Right ventricle myocardium superior (tissue), 1 donor: ENCODE data around the gene ZNF829. TPM values are rescaled to one million over a fixed set of nuclear protein-coding genes. Genes with fewer than 3 reads are reported as not detected.

Experiments used
- ATAC-seq: fragments of 200-7000 bp; cut with Tn5 transposase; one replicate; pipeline ENCODE4 v1.9.1; 2020; ENCODE audit warnings: mild to moderate bottlenecking; ENCODE audit not compliant: poor library complexity
- DNase-seq: peaks from one replicate; pipeline ENCODE4 v3.0.0-alpha.2; 2020
- intact Hi-C: fragments of 100-400 bp; cut with DNase I; formaldehyde crosslinking; loops from one replicate; pipeline ENCODE4 v1.11.2; 2022
- long read RNA-seq: library from polyadenylated mRNA; unstranded; transcript quantifications from one replicate; pipeline ENCODE4 v2.0.0, GENCODE V29; 2021
- total RNA-seq: library from RNA; stranded (reverse); fragmentation: NEBNext Ultra II Directional; extraction: Animal tissue kit (Norgen Biotek cat#: 25700); gene quantifications from one replicate; pipeline ENCODE4 v1.2.1, GENCODE V29; 2021
- donor health status: DM: no; HTN: yes; CAD: no; lungs with severe emphysema.

The ZNF829 gene
- total RNA-seq = 1.8 TPM
- long read RNA-seq, partial matches to known transcripts = 0 of 1 reads
- long read RNA-seq, other reads (novel, unspliced or antisense) = 1 of 1 reads

DNA sequence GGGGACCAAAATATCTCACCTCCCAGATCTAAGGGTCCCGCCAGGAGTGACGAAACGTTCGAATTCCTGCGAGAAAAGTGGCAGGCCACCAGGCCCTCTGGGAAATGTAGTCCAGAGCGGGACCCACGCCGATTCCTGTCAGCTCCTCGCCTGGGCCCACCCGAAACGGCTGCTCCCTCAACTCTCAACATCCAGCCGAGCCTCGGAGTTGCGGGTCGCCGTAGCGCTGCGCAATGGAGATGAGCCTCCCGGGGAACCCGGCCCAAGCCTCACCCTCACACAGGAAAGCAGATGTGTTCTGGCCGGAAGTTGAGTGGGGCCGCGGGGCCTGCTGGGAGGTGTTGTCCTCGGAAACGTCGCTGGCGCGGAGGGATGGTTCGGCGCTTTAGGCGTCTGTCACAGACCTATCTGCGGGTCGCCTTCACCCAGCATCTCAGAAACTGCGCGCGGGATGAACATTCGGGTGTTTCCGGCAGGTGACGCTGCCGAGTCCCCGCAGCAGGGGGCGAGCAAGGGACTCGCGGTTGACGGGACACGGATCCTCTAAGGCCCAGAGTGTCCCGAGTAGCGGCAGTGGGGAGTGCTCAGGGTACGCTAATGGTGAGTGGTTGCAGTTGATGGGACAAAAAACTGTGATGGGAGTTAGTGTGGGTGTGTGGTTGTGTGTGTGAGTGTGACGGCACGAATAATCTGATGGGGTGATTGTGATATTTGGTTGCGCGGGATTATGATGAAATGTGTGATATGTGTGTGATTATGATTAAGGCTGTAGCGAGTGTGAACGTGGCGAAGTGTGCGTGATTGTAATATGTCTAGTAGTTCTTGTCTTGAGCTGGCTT is at the start of gene ZNF829, which contains the start of gene ZNF568:
Gene ZNF829, minus strand, starts transcription at position 300 of the 839 bp plus-strand sequence. CDS start 1,124 bp downstream, outside the sequence.
Gene ZNF568, plus strand, starts transcription at position 341 of the 839 bp plus-strand sequence. CDS start 6,439 bp downstream, outside the sequence.
- ATAC-seq = peak; percentile 99
- peak; percentile 94 for DNase-seq
- intact Hi-C loops = no loop called here

DNA sequence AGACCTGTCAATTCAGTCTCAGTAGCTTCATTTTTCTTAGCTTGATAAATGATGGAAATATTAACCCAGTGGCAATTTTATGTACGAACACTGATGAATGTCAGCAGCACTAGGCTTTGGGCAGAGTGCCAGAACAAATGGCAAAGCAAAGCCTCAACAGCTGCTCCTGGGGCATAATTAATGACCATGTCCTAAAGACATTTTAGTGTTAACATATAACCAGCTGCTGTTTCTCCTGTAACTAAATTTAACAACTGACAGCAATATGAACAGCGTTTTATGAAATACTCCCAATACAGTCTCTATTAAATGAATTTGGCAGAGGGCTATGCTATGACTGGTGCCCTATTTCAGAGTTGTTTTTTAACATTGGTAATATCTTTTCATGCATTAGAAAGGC is 47.2 kb upstream of the ZNF829 start:
- intact Hi-C loops = no loop called here
- DNase-seq = no peak
- ATAC-seq = no peak

DNA sequence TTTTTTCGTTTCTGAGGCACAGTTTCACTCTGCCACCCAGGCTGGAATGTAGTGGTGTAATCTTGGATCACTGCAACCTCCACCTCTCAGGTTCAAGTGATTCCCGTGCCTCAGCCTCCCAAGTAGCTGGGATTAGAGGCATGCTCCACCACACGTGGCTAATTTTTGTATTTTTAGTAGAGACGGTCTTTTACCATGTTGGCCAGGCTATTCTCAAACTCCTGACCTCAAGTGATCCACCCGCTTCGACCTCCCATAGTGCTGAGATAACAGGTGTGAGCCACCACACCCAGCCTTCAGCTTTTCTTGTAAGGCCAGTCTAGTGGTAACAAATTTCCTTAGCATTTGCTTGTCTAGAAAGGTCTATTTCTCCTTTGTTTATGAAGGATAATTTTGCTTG is 46.3 kb upstream of the ZNF829 start:
- DNase-seq = no peak
- intact Hi-C loops = no loop called here
- no peak for ATAC-seq

DNA sequence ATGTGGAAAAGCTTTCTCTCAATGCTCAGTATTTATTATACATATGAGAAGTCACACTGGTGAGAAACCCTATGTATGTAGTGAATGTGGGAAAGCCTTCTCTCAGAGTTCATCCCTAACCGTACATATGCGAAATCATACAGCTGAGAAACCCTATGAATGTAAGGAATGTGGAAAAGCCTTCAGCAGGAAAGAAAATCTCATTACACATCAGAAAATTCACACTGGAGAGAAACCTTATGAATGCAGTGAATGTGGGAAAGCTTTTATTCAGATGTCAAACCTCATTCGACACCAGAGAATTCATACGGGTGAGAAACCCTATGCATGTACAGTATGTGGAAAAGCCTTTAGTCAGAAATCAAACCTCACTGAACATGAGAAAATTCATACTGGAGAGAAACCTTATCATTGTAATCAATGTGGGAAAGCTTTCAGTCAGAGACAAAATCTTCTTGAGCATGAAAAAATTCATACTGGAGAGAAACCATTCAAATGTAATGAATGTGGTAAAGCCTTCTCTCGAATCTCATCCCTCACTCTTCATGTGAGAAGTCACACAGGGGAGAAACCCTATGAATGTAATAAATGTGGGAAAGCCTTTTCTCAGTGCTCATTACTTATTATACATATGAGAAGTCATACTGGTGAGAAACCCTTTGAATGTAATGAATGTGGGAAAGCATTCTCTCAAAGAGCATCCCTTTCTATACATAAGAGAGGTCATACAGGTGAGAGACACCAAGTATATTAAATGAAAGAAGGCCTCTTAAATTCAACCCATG is 34.4 kb upstream of the ZNF829 start:
- intact Hi-C loops = no loop called here
- DNase-seq (no peak), ATAC-seq (no peak)

DNA sequence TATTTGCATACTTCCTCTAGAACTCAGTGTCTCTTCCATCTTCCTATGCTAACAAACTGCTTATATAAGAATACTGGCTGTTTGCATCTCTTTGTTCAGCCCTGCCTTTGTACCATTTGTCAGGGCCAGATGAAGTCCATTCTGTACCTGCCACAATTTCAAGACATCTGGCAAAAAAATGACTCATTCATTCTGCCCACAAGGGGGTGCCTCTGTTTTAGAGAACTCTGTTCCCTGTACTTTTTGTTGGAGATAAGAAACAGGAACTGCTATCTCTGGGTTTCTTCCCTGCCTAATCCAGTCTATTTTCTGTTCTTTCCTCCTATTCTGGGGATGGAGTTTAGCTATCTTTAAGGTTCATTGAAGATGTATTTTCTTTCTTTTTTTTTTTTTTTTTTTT is 23.1 kb upstream of the ZNF829 start:
- intact Hi-C loops = no loop called here
- no peak for DNase-seq
- no peak for ATAC-seq

DNA sequence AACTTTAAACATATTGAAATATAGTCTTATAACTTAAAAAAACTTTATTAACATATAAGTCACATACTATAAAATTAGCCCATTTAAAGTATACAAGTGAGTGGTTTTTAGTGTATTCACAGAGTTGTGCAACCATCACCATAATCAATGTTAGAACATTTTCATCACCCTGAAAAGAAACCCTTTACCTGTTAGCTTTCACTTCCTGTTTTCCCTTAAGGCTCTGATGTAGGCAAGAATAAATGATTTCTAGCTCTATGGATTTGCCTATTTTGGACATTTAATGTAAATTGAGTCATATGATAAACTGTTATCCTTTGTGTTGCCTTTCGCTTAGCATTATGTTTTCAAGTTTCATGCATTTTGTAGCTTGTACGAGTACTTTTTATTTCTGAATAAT is 15.6 kb upstream of the ZNF829 start:
- no peak for DNase-seq
- ATAC-seq = no peak
- intact Hi-C loops = no loop called here

DNA sequence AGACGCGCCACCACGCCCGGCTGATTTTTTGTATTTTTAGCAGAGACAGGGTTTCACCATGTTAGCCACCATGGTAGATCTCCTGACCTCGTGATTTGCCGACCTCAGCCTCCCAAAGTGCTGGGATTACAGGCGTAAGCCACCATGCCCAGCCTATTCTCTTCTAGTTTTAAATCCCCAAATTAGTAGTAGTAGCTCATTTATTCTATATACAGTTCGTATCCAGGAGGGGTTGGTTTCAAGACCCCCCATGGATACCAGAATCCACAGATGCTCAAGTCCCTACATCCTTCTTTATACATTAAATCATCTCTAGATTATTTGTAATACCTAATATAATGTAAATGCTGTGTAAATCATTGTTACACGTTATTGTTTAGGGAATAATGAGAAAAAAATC is 2.0 kb upstream of the ZNF829 start:
- intact Hi-C loops = no loop called here
- no peak for ATAC-seq
- DNase-seq = no peak

DNA sequence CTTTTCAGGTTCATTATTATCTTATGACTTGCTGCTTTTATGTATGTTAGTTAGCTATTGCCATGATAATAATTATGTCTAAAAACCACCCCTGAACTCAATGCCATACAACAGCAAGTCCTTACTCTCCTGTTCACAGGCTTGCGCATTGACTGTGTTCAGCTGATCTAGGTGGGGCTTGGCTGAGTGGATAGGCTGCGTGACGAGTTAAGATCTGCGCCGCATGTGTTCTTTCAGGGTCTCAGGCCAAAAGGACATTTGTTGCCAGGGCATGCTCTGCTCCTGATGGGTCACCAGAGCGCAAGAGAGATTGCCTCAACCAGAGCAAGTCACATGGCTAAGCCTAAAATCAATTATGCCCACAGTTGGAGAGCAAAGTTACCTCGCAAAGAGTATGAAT is 900 bp upstream of the ZNF829 start:
- intact Hi-C loops = no loop called here
- no peak for ATAC-seq
- DNase-seq = no peak

DNA sequence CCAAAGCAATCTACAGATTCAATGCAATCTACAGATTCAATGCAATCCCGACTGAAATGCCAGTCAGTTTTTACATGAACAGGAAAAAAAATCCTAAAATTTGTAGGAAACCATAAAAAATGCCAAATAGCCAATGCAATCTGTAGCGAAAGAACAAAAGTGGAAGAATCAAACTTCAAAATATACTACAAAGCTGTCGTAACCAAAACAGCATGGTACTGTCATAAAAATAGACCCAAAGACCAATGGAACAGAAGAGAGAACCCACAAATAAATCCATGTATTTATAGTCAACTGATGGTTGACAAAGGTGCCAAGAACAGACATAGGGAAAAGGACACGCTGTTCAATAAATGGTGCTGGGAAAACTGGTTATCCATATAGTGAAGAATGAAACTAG is 17.7 kb downstream of the ZNF829 start:
- intact Hi-C loops = no loop called here
- no peak for DNase-seq
- ATAC-seq = no peak

DNA sequence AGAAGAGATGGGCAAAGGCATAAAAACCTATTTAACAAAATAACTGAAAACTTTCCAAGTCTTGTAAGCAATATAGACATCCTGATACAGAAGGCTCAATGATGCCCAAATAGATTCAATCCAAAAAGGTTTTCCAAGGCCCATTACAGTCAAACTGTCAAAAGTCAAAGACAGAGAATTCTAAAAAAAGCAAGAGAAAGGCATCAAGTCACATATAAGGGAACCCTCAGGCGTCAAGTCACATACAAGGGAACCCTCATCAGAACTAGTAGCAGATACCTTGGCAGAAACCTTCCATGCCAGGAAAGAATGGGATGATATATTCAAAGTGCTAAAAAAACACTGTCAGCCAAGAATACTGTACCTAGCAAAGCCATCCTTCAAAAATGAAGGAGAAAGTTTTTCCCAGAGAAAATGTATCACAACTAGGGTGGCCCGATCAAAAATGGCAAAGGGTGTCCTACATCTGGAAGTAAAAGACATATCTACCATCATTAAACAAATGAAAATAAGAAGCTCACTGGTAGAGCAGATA is 21.2 kb downstream of the ZNF829 start:
- no peak for ATAC-seq
- DNase-seq = no peak
- intact Hi-C loops = no loop called here

DNA sequence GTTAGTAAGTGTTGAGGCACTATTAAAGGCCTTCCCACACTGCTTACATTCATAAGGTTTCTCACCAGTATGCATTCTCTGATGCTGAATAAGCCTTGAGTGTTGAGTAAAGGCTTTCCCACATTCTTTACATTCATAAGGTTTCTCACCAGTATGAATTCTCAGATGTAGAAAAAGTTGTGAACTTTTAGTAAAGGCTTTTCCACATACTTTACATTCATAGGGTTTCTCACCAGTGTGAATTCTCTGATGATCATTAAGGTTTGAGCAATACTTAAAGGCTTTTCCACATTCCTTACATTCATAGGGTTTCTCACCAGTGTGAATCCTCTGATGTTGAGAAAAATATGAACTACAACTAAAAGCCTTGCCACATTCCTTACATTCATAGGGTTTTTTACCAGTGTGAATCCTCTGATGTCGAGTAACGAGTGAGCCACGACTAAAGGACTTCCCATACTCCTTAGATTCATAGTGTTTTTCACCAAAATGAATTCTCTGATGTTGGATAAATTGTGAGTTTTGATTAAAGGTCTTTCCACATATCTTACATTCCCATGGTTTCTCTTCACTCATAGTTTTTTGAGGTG is 24.2 kb downstream of the ZNF829 start:
- intact Hi-C loops = no loop called here
- no peak for DNase-seq
- no peak for ATAC-seq

DNA sequence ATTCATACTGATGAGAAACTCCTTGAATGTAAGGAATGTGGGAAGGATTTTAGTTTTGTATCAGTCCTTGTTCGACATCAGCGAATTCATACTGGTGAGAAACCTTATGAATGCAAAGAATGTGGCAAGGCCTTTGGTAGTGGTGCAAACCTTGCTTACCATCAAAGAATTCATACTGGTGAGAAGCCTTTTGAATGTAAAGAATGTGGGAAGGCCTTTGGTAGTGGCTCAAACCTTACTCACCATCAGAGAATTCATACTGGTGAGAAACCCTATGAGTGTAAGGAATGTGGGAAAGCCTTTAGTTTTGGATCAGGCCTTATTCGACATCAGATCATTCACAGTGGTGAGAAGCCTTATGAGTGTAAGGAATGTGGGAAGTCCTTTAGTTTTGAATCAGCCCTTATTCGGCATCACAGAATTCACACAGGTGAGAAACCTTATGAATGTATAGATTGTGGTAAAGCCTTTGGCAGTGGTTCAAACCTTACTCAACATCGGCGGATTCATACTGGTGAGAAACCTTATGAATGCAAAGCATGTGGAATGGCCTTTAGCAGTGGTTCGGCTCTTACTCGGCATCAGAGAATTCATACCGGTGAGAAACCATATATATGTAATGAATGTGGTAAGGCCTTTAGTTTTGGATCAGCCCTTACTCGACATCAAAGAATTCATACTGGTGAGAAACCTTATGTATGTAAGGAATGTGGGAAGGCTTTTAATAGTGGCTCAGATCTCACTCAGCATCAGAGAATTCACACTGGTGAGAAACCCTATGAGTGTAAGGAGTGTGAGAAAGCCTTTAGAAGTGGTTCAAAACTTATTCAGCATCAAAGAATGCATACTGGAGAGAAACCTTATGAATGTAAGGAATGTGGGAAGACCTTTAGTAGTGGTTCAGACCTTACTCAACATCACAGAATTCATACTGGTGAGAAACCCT is 38.8 kb downstream of the ZNF829 start:
- ATAC-seq (no peak), DNase-seq (no peak)
- intact Hi-C loops = no loop called here

DNA sequence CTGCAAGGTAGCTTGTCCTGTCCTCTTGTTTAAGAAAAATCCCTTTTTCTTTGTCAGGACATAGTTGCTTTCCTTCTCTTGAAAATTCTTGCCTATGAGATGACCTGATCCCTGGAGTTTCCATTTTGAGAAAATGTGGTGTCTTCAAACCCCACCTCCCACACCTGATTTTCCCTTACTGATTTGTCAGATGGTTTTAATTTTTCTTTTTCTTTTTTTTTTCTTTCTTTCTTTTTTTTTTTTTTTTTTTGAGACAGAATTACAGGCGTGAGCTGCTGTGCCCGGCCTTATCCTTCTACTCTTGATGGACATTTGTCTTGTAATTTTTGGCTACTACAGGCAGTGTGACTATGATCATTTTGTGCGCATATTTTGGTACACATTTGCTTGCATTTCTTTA is 64.2 kb downstream of the ZNF829 start:
- ATAC-seq = no peak
- intact Hi-C loops = no loop called here
- DNase-seq = no peak

DNA sequence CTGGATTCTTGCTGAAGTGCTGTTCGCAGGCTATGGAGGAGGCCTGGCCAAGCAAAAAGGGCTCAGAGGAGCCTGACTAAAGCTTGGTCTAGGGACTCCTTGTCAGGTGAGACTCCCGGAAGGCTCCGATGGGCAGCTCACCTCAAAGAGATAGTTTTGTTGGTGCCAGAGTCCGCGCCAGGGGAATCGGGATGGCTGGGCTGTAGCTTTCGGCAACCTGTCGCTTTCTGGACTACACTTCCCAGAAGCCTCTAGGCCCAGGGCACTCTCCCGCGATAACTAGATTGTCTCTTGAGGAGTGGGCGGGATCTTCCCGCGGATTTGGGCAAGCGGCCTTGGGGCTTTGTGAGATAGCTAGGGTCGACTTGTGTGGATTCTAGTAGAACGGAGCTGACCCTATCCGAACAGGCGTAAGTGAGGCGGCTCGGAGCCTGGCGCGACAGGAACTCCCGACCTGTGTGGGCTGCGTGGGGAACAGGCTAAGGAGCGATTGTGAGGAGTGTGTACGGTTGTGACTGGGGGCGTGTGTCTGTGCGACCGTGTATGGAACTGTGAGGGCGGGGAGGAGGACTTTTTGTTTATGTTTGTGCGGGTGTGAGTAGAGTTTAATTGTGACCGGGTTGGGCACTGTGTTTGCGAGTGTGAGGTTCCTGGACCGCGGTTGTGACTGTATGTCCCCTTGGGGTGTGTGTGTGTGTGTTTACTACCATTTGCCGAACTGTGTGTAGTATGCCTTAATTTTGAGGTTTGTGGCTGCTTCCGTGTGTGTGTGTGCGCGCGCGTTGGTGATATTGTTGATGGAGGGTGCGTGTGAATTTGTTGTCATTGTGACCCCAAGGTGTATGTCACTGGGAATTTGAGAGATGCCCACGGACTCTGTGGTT is 65.3 kb downstream of the ZNF829 start, which contains the start of gene ZNF345:
Gene ZNF345, plus strand, starts transcription at position 318 of the 884 bp plus-strand sequence. CDS start 25,955 bp downstream, outside the sequence.
- intact Hi-C loops = no loop called here

DNA sequence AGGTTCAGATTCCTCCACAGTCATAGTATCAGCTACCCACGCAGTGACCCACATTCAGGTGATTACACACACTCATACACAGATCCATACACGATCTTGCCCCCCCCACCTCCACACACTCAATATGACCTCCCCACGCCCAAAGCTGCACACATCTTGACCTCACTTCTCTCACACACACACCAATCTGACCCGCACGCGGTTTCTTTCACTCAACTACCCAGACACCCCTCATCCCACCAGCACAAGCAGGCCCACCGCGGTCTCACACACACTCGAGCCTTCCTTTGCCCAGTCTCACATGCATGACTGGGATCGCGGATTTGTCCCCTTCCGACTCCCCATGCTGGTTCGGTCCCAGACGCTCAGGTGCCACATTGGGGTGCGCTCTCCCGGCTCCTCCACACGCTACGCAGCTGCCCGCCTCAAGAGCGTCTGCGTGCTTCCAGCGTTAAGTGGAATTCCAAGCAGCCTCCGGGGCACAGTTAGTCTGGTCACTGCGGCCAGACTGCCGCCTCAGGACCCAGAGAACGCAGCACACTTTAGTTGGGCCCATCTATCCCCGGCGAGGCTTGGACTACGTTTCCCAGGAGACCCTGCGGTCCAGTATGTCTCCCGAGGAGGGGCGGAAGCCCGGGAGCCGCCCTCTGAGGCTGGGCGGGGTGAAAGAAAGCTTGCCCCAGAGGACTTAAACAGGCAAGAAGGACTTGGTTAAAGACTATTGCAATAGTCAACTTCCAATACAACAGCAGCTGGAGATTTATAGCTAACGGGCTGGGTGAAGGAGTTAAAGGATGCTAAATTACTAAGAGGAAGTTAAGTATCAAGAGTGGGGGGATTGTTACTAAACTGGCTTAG is 66.2 kb downstream of the ZNF829 start:
- DNase-seq (peak; percentile 94), ATAC-seq (peak; percentile 98)
- intact Hi-C loops = no loop called here

More for the DNA sequence above, 65.3 kb downstream of the ZNF829 start, which contains the start of gene ZNF345:
- peak; percentile 98 for ATAC-seq
- DNase-seq = peak; percentile 94

DNA sequence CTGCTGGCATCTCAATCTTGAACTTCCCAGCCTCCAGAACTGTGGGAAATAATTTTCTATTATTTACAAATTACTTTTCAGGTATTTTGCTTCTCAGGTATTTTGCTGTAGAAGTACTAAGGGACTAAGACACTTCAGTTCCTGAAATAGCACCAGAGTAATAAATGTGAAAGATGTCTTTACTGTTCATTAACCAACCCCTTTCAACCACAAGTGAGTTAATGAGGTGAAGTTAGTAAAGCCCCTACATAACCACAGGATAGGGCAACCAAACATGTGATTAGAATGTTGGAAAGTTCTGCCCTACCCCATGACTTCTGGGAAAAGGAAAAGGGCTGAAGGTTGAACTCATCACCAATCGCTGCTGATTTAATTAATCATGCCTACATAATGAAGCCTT is 68.1 kb downstream of the ZNF829 start:
- no peak for DNase-seq
- intact Hi-C loops = no loop called here
- no peak for ATAC-seq
